HG03095 (cell line): ENCODE measurements around the gene LMO2.

Experiments used
- ATAC-seq: cut with Tn5 transposase; IDR thresholded peaks from one replicate; pipeline ENCODE4 v1.9.1; 2021; ENCODE audit warnings: moderate library complexity; ENCODE audit not compliant: unreplicated experiment

Gene LMO2

DNA sequence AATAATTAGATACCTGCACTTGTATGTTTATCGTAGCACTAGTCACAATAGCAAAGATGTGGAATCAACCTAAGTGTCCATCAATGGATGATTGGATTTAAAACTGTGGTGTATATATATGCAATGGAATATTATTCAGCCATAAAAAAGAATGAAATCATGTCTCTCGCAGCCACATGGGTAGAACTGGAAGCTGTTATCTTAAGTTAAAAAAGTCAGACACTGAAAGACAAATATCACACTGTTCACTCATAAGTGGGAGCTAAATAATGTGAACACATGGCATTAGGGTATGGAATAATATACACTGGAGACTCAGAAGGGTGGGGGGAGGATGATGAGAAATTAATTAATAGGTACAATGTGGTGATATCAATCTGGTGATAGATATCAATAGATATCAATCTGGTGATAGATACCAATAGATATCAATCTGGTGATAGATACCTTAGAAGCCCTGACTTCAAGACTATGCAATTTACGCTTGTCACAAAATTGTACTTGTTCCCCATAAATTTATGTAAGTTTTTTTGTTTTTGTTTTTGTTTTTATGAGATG is 2.0 kb downstream of the LMO2 start:
- no peak for ATAC-seq

DNA sequence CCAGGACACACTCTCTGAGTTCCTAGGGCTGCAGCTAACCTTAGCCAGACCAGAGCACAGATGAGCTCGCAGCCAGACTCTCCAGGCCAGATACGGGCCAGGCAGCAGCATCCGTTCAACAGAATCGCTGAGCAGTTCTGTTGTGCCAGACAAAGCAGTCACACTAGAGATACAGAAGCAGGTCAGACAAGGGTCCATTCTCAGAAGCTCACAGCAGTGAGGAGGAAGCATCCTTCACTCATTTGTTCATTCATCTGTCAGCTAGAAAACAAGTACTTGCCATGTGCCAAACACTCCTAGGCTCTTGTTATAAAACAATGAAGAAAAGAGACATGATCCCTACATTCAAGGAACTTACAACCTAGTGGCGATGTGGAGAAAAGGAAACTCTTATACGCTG is 2.6 kb downstream of the LMO2 start:
- ATAC-seq: no peak

DNA sequence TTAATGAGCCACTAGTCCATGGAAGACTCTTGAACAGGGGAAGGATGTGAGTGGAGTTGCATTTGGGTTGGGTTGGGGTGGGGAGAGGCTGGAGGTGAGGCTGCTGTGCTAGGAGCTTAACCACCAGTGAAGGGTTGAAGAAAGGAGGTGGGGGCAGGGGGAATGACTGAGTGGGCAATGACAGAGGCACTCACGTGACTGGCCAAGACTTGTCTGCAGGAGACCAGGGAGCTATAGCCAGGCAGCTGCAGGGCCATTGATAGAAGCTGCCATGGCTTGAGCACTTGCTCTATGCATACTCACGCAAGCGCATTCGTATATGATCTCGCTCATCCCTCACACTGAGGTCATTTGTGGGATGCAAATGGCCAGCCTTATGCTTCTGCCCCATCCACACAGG is 4.0 kb downstream of the LMO2 start:
- ATAC-seq: no peak

DNA sequence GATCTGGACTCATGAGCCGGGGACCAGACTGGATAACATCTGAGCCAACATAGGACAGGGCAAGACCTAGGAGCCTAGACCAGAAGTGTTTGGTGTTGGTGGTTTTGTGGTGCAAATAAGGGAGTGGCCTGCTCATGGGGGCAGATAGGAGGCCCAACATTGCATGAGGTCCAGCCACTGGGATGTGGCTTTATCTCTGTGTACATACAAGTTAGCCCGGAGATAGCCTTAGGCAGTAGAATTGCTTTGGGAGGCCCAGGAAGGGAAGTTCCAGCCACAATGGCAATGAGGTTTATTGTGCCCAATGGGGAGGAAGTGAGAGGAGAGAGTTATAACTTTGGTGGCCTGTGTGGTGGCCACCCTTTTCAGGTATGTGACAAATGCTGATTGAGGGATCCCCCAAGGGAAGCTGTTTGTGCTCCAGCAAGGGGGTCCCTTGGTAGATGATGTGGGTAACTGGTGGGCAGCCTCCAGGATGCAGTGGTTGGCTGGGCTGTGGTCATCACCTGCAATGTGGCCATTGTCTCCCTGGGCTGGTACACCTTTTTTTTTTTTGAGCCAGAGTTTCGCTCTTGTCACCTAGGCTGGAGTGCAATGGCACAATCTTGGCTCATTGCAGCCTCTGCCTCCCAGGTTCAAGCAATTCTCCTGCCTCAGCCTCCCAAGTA is 6.4 kb downstream of the LMO2 start:
- ATAC-seq: no peak

DNA sequence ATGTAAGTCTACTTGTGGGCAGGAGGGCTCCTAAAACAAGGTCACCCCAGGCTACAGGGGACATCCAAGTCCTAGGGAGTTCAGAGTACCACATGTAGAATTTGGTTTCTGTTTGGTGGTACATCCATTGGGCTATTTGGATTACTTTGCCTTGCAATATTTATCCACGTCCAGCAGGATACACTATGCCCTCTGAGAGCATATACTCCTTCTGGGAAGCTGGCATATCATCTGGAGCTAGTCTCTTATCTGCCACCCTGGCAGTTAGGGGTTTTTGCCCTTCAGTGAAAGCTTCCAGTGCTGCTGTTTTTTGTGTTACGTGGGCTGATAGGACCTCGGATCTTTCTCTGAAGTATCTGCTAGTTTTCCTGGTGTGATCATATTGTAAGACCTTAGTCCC is 7.3 kb downstream of the LMO2 start:
- ATAC-seq: no peak

DNA sequence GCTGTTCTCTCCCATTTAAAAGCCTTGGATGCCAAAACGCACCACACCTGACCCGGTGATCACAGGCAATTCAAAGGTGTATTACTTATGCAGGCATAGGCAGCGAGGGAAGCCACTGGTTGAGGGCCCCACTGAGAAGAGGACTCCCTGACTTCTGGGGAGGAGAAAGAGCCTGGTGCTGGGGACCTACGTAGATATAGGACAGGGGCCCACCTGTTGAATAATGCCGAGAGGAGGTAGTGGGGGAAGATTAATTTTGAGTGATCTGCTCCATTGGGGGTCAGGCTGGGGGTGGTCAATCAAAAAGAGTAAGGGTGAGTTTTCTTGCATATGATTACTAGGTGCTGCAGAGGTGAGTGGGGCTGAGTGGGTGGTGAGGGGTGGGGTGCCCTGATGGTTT is 7.8 kb downstream of the LMO2 start:
- ATAC-seq: no peak

DNA sequence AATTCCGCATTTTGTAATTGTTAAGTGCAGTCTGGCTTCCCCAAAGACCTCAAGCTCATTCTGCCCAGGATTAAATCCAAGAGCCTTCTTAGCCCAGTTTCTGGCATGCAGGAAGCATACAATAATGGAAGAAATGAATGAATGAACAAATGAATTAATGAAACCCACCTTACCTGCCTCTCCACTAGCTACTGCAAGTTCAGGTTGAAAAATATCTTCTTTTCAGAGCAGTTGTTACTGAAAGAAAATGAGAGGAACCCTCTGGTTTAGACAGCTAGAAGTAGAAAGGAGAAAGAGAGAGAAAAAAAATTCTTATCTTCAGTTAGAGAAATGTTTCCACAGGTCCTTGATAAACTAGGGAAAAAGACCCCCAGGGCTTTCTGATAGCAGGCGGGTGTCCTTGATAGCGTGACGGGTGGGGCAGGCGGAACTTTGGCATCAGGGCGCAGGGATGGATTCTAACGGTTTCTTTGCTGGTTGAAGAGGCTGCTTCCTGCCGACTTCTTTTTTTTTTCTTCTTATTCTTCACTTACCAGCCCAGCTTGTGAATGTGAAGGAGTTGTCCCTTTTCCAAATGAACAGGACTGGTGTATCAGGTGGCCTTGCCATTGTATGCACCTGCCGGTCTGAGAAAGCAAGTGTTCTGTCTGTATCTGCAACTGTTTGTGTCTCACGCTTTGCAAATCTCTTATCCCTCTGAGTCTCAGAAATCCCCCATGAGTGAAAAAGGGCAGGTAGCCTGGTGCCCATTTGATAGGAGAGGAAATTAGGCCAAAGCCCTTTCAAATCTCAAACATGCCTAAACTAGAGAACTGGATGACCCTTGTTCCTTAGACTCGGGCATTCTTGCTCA is 10.0 kb downstream of the LMO2 start:
- ATAC-seq: no peak

DNA sequence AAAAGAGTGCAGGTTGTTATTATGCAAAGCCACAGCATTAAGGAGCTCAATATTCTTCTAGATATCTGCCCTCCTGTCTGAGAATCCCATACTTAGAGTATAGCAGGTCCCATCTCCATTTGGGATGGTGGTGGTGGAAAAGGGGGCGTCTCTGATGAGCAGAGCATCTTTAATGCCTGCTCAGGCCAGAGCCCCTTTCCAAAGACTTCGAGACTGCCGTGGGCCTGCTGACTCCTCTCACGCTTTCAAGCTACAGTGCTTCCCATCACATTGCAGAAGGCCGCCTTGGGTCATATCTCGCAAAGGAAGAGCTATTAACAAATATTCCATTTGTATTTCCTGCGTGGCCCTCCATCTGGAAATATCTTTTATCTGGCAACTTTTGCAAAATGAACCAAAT is 10.9 kb downstream of the LMO2 start:
- ATAC-seq: no peak

DNA sequence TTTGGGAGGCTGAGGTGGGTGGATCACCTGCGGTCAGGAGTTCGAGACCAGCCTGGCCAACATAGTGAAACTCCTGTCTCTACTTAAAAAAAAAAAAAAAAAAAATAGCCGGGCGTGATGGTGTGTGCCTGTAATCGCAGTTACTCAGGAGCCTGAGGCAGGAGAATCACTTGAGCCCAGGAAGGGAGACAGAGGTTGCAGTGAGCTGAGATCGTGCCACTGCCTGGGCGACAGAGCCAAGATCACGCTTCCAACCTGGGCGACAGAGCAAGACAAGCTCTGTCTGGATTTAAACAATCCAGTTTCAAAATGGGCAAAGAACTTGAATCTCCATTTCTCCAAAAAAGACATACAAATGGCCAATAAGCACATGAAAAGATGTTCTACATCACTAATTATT is 12.5 kb downstream of the LMO2 start:
- ATAC-seq: no peak

DNA sequence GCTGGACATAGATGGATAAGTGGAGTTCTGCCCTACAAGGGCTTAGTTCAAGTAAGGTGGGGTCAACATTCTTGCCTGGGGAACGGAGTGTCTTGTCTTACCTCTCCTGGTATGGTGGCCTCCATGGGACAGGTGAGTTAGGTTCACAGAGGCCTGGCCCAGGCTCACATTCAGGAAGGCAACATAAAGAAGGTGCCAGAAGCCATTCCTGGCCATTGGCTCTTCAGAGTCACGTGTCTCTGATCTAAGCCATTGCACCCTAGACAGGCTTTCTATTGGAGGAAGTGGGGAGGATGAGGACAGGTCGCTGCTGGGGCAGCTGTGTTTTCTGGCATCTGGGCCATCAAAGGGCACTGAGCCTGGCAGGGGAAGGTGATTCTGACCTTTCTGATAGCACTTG is 14.8 kb downstream of the LMO2 start:
- ATAC-seq: no peak

DNA sequence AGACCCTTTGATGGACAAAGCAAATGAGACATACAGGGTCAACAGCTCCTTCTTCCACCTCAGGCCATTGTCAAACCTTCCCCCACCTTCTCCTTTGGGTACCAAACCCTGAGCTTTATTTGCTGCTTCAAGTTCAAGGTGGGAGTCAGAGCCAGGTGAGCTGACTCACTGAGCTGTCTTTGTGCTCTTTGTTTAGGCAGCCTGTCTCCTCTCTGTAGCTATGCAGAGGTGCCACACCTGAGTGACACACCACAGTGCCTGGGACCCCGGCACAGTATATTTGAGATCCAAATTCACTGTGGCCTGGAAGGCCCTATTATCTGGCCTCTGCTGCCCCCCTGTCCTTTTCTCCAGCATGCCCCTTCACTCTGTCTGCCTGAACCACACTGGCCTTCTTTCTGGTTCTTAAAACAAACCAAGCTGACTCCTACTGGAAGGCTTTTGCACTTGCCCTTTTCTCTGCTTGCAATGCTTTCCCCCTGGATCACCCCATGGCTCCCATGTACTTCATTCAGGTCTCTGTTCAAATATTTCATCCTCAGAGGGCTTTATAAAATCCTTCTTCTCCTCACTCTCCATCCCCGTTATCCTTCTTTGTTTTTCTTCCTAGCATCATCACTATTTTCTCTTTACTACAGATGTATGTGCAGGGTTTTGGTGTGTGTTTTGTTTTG is 16.1 kb downstream of the LMO2 start:
- no peak for ATAC-seq

DNA sequence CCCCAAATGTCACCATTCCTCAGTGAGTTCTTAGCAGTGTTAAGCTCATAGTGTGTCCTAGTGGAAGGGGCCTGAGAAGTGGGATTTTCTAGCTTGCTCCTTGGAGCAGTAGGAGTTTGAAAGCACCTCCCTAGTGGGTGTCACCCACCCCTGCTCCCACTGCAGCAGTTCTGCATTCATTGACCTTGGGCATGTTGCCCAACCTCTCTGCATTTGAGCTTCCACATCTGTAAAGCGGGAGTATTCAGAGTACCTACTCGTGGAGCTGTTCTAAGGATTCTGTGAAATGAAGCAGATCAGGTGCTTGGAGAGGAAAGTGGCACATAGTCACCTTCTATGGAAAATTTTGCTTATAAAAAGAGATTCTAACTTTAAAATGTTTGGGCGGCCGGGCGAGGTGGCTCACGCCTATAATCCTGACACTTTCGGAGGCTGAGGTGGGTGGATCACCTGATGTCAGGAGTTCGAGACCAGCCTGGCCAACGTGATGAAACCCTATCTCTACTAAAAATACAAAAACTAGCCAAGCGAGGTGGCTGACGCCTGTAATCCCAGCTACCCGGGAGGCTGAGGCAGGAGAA is 16.9 kb downstream of the LMO2 start:
- ATAC-seq: no peak

DNA sequence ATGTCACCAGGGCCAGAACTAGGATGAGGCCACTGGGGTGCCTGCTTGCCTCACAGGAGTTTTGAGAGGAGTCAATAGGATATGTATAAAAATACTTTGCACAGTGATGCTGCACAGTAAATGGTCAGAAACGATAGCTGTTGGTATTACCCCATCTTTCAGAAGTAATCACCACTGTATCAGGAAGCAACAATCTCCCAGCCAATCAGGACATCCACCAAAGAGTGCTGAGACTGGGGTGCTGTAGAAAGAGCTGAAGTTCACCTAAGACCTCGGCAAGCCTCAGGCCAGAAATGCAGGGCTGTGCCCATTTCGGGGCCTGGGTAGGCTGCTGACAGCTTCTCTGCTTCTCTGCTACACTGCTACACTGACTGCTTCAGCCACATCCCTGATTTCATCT is 17.4 kb downstream of the LMO2 start:
- ATAC-seq: no peak

DNA sequence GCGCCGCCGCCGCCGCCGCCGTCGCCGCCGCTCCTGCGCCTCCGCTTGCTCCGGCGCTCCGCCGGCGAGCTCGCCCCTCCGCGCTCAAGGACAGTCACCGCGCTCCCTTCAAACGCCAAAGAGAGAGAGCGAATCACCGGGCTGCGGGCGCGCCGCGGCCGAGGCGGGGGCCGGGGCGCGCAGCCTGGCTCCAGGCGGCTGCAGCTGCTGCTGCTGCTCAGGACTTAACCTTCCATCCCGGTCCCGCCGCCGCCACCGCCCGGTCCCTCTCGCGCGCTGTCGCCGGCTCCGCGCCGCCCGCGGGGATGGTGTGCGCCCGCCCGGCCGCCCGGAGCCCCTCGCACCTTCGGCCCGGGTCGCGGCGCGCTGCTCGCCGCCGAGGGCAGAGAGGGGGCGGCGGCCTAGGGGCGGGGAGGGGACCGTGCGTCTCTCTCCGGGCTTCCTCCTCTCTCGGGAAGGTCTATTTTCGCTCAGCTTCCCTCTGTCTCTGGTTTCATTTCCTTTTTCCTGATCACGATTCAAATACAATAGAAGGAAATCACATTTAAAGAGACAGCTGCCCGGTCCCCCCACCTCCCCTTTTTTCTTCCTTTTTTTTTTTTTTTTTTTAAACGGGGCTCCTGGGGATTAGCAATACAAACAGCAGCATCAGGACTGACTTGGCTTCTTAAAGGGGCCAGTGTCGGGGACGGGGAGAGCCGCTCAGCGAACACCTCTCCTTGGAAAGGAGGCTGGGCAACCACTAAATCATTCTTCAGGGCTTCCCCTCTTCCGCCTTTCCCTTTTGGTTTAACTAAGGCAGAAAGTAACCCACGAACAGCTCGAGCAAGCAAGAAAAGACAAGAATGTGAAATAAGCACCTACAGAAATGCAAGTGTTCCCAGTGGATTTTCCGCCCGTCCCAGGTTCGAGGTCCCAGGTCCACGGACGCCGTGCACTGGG is 22.1 kb downstream of the LMO2 start:
- ATAC-seq: peak; percentile 35

DNA sequence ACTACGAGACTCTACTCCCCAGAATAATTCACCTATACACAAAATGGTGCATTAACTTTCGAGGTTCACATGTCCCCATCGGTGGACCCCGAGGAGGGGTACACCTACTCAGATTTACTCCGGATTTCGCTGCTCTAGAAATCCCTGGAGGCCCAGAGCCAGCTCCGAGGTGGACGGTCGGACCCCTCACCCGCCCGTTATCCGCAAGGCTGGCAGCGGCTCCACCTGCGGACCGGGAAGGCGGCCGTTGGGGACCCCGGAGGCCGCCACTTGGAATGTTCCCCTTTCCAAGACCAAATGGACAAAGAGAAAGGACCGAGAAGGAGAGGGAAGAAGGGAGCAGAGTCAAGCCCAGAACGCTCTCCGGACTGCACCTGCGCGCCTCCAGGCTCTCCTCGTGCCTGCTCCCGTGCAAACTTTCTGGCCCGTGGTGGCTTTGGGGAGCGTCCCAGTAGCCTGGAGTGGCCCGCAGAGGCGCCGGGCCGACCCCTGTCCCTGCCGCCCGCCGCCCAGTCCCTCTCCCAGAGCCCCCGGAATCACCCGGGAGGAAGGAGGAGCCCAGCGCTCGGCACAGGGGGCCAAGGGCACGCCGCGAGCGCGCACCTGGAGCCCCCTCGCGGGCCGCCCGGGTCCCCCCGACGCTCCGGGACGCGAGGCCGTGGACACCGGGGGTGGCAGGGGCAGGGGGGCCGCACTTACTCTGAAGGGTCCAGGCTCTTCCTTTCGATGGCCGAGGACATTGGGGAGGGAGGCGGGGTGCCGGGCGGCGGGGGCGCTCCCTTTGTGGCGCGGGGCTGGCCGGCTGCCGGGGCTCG is 23.0 kb downstream of the LMO2 start:
- peak; percentile 19 for ATAC-seq

DNA sequence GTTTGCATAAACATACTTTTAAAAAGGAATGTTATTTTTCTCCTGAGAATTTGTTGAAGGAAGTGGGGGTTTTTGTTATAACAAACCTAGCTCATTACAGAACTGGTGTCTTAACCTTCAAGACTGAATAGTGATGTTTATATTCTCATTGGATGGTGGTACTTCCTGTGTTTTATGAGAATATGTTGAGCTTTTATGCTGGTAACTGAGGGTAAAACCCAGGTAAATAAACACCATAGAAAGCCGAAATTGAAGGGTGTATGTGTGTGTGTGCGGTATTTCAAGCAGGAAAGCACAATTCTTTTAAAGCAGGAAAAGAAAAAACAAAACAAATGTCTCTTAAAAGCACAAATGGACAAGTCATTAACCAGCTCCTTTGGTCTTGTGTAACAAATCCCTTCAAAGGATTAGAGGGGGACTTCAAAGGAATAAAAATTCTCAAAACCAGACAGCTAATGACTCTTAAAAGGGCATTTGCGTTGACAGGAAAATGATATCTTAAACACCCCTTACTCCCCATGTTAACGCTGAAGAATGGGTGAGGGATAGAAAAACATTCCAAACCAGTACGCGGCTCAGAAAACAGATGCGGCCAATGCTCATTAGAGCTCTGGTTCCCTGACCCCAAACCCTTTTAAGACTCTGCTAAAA is 23.8 kb downstream of the LMO2 start:
- ATAC-seq: no peak

DNA sequence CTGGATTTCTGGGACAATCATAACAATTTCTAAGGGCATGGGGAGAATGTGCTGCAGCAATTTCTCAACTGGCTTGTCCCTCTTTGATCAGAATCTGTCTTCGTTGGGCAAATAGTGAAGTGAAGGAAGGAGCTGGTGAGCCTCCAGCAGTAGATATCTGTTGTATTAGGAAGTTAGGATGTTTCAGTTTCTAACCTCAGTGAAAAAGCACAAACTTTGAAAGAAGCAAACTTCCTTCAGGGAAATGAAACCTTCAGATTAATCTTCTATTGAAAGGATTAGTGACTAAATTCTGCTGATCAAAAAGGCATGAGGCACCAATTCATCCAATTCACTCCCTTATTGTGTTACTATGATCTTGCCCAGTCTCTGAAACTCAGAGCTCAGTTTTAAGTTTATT is 24.3 kb downstream of the LMO2 start:
- no peak for ATAC-seq

DNA sequence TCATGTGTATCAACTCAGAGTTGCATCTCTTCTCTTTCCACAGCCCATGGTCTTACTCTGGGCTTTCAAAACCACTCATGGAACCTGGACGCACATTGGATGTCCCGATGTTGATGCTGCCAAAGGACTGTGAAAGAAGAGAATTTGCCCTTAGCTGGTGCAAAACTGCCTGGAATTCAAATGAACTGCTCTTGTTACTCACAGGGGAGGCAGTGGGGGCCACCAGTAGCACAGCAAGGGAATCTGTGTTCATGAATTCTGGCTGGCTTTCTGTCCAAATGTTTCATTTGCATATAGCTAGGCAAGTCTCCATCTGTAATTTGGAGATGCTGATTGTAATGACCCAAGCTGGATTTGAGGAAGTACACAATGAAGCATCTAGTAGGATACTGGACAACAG is 24.9 kb downstream of the LMO2 start:
- ATAC-seq: no peak

DNA sequence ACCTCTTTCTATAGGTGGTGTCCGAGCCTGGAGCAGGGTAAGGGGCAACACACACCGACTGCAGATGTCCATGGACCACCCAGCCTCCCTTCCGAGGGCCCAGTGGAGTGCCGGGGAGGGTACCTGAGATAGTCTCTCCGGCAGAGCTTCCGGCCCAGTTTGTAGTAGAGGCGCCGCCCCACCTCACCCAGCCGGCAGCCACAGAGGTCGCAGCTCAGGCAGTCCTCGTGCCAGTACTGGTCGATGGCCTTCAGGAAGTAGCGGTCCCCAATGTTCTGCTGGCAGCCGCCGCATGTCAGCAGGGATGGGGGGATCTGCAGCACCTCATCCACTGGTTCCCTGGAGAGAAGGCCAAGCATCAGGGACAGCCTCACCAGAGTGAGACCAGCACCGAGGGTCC is 27.4 kb downstream of the LMO2 start:
- no peak for ATAC-seq
